ENCODE data around the gene MBNL1. TPM values are rescaled to one million over a fixed set of nuclear protein-coding genes. Genes with fewer than 3 reads are reported as not detected.

The MBNL1 gene
- total and polyA plus RNA-seq, 11 donors = 46.8 to 416 (median 189) TPM

- intact Hi-C loops (cut with DNase I) = loop anchor here in 2 of 10 donors (5.0 to 10.0 kb wide), 2 partner anchors 33 to 135 kb away; partner anchors contain the start of gene MBNL1 (in 1 of the 2)
- ATAC-seq (no peak), DNase-seq (no peak)
- Histone ChIP-seq H3K36me3 (peaks cover 0 to 20% (median 5%) of the 10 kb centered on the region in 9 donors), H3K9me3 (no peaks in the 10 kb centered on the region), H3K27ac (peak overlapping the region in 11 of 12 donors; percentile 71 to 91 (median 84)), H3K4me3 (peak overlapping the region in 10 of 12 donors; percentile 16 to 59 (median 48)), H3K27me3 (no peaks in the 10 kb centered on the region), H3K4me1 (peaks cover 7 to 100% (median 77%) of the 10 kb centered on the region in 12 donors)
- WGBS, 4 donors = 44 to 54% (median 48%) methylated on average over 8 of the region's 8 CpGs
- no peak for TF ChIP-seq POLR2A (IDR thresholded peaks at IDR 0.05)
- no peak for TF ChIP-seq CTCF (IDR thresholded peaks at IDR 0.05)
Observed at GRCh38 chr3:152300029-152300731, 31.5 kb downstream of the MBNL1 start.

GRCh38 chr3:152301745-152302181, 33.0 kb downstream of the MBNL1 start:
- 38 to 50% (median 45%) methylated on average over 3 of the region's 3 CpGs for WGBS, 4 donors
- no peak for DNase-seq
- intact Hi-C loops (cut with DNase I) = loop anchor here in 2 of 10 donors (5.0 to 10.0 kb wide), 2 partner anchors 34 to 133 kb away; partner anchors contain the start of gene MBNL1 (in 1 of the 2)
- Histone ChIP-seq H3K9me3 (no peaks in the 10 kb centered on the region), H3K27me3 (no peaks in the 10 kb centered on the region), H3K4me1 (peaks cover 7 to 100% (median 71%) of the 10 kb centered on the region in 12 donors), H3K4me3 (peak overlapping the region in 10 of 12 donors; percentile 13 to 59 (median 48)), H3K36me3 (peaks cover 0 to 26% (median 5%) of the 10 kb centered on the region in 9 donors), H3K27ac (peak overlapping the region; percentile 66 to 91 (median 82))
- TF ChIP-seq CTCF (IDR thresholded peaks at IDR 0.05) (no peak), POLR2A (IDR thresholded peaks at IDR 0.05) (no peak)
- no peak for ATAC-seq

GRCh38 chr3:152302521-152303021, 33.8 kb downstream of the MBNL1 start:
- Histone ChIP-seq H3K36me3 (peaks cover 0 to 33% (median 5%) of the 10 kb centered on the region in 9 donors), H3K27ac (peak overlapping the region; percentile 66 to 91 (median 82)), H3K9me3 (no peaks in the 10 kb centered on the region), H3K27me3 (no peaks in the 10 kb centered on the region), H3K4me3 (peak overlapping the region in 10 of 12 donors; percentile 1 to 59 (median 48)), H3K4me1 (peaks cover 7 to 100% (median 70%) of the 10 kb centered on the region in 12 donors)
- TF ChIP-seq CTCF (IDR thresholded peaks at IDR 0.05) = no peak
- no peak for TF ChIP-seq POLR2A (IDR thresholded peaks at IDR 0.05)
- DNase-seq = peak in 4 of 5 donors; percentile 67 to 84 (median 73)
- 24 to 33% (median 28%) methylated on average over 4 of the region's 4 CpGs for WGBS, 4 donors
- ATAC-seq = peak; percentile 70 to 81 (median 76)
- intact Hi-C loops (cut with DNase I) = loop anchor here in 2 of 10 donors (5.0 to 10.0 kb wide), 2 partner anchors 35 to 132 kb away; partner anchors contain the start of gene MBNL1 (in 1 of the 2)

- no peak for ATAC-seq
- Histone ChIP-seq H3K27me3 (no peaks in the 10 kb centered on the region), H3K36me3 (peaks cover 0 to 35% (median 5%) of the 10 kb centered on the region in 9 donors), H3K9me3 (no peaks in the 10 kb centered on the region), H3K27ac (peak overlapping the region in 9 of 12 donors; percentile 71 to 91 (median 84)), H3K4me1 (peaks cover 0 to 100% (median 71%) of the 10 kb centered on the region in 12 donors), H3K4me3 (no peak overlapping the region)
- intact Hi-C loops (cut with DNase I) = loop anchor here in 2 of 10 donors (5.0 to 10.0 kb wide), 2 partner anchors 37 to 131 kb away; partner anchors contain the start of gene MBNL1 (in 1 of the 2)
- DNase-seq = no peak
- TF ChIP-seq CTCF (IDR thresholded peaks at IDR 0.05) (no peak), POLR2A (IDR thresholded peaks at IDR 0.05) (no peak)
Observed at GRCh38 chr3:152304160-152304559, 35.4 kb downstream of the MBNL1 start.
